ENCODE results near the gene NTNG1. TPM values are rescaled to one million over a fixed set of nuclear protein-coding genes. Genes with fewer than 3 reads are reported as not detected.

NTNG1 gene
- total and polyA plus RNA-seq, 2 of the 8 experiments (the other 6 are each of a cell fraction or from before 2014, with no cell fraction given): 1.2 to 4.1 TPM

DNA sequence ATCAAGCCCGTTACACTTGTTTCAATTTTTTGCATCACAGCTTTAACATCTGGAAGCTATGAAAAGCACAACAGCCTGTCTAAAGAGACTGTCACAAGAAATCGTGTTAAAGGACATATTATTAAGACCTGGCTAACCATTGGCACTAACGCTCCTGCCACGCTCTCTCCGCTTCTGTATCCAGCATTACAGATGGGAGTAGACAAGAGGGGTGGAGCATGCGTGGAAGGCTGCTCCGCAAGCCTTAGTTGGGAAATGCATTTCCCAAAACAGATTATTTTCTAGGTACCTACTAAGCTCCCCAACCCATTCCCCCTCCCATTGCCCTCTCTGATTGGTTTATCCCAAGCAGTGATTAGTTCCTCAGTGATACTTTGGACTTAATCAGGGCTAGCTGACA, 72.4 kb downstream of the NTNG1 start:
- H3K27me3 ChIP-seq (replicated peaks in 1 of 4; ENCODE audit: control insufficient read depth in 3 of 4, extremely low read depth in 1 of 4, insufficient read depth in 3 of 4, low read length in 3 of 4): no peaks in the 10 kb centered on the region
- H3K23ac ChIP-seq (ENCODE audit: insufficient read length): no peak overlapping the region
- no peaks in the 10 kb centered on the region for H3K79me2 ChIP-seq (ENCODE audit: control insufficient read depth in 1 of 2, insufficient read depth in 2 of 2, low read length in 2 of 2)
- no peak overlapping the region for H3K18ac ChIP-seq (ENCODE audit: extremely low read depth, low read length)
- no peaks in the 10 kb centered on the region for H3K79me1 ChIP-seq (ENCODE audit: low read depth, low read length)
- H2BK20ac ChIP-seq (ENCODE audit: low read length): no peak overlapping the region
- no peaks in the 10 kb centered on the region for H3K36me3 ChIP-seq (ENCODE audit: control insufficient read depth in 2 of 4, insufficient read depth in 4 of 4, low read length in 3 of 4)
- no peak overlapping the region for H4K5ac ChIP-seq (ENCODE audit: insufficient read length, low read depth, low read length)
- no peaks in the 10 kb centered on the region for H3K9me3 ChIP-seq (ENCODE audit: insufficient read depth in 2 of 2, low read depth in 1 of 2, low read length in 1 of 2)
- no peak overlapping the region for H2BK15ac ChIP-seq (ENCODE audit: low read length)
- no peak overlapping the region for H3K27ac ChIP-seq (ENCODE audit: low read depth, low read length)
- H2BK12ac ChIP-seq (ENCODE audit: low read depth, low read length): no peak overlapping the region
- H2BK5ac ChIP-seq (ENCODE audit: low read depth, low read length): no peak overlapping the region
- ChIA-PET POLR2A (ENCODE audit: partially characterized antibody) (no interaction called here), CTCF (ENCODE audit: partially characterized antibody) (interaction anchor here (1.4 to 2.2 kb wide), 3 partner anchors 16 to 316 kb away, joined by 3 to 11 read pairs (median 6); no protein-coding TSS in a partner anchor)
- H3K4me1 ChIP-seq (replicated peaks in 1 of 4; ENCODE audit: control insufficient read depth in 3 of 4, insufficient read depth in 4 of 4, low read length in 3 of 4): no peaks in the 10 kb centered on the region
- 92% methylated on average over 7 of the region's 7 CpGs; no CpG with 5 or more reads in 1 of the 2 experiments for WGBS, 2 experiments (ENCODE audit: extremely low coverage in 1 of 2, insufficient coverage in 1 of 2, insufficient read length in 1 of 2, insufficient replicate concordance in 2 of 2, low coverage in 1 of 2, low lambda C conversion rate in 2 of 2, missing lambda C conversion rate in 1 of 2)
- no peak for FAIRE-seq
- no peak overlapping the region for H2AFZ ChIP-seq (ENCODE audit: low read length)
- DNase-seq (ENCODE audit: low read depth in 1 of 2, low spot score in 2 of 2): no peak
- H3K4ac ChIP-seq (replicated peaks; ENCODE audit: insufficient read length, low read depth, low read length): no peak overlapping the region
- H4K8ac ChIP-seq (ENCODE audit: extremely low read depth, insufficient read depth, low read length): no peak overlapping the region
- H3K23me2 ChIP-seq (ENCODE audit: low read depth, low read length): no peaks in the 10 kb centered on the region
- H4K91ac ChIP-seq (replicated peaks; ENCODE audit: insufficient read length, low read length): no peak overlapping the region
- no peak overlapping the region for H3K14ac ChIP-seq (ENCODE audit: insufficient read length)
- no peak overlapping the region for H3K4me3 ChIP-seq (ENCODE audit: extremely low read depth in 1 of 4, insufficient read depth in 2 of 4, low read depth in 3 of 4, low read length in 4 of 4)
- H3K56ac ChIP-seq (replicated peaks; ENCODE audit: insufficient read length, low read depth, low read length): no peak overlapping the region
- no peak overlapping the region for H2BK120ac ChIP-seq (replicated peaks; ENCODE audit: low read depth, low read length)
- H3K9ac ChIP-seq (replicated peaks in 1 of 4; ENCODE audit: extremely low read depth in 1 of 4, low read depth in 3 of 4, low read length in 3 of 4): no peak overlapping the region
- no peak overlapping the region for H2AK5ac ChIP-seq (ENCODE audit: low read depth, low read length)
- H4K20me1 ChIP-seq (replicated peaks in 1 of 2; ENCODE audit: control insufficient read depth in 1 of 2, insufficient read depth in 2 of 2, low read length in 2 of 2): no peaks in the 10 kb centered on the region
- H3K4me2 ChIP-seq (ENCODE audit: insufficient read depth in 1 of 2, low read depth in 2 of 2, low read length in 2 of 2): no peak overlapping the region
- TF ChIP-seq USF2 (IDR thresholded peaks at IDR 0.05; ENCODE audit: low read length) (no peak), RAD21 (IDR thresholded peaks at IDR 0.05 in 1 of 2, conservative IDR thresholded peaks at IDR 0.05 in 1 of 2; ENCODE audit: low read depth in 2 of 2, low read length in 2 of 2) (no peak), RFX5 (IDR thresholded peaks at IDR 0.05; ENCODE audit: borderline replicate concordance, low read depth, low read length) (no peak), SUZ12 (IDR thresholded peaks at IDR 0.05; ENCODE audit: low read length) (no peak), CBX8 (IDR thresholded peaks at IDR 0.05; ENCODE audit: borderline replicate concordance, low read depth, low read length) (no peak), CHD1 (IDR thresholded peaks at IDR 0.05; ENCODE audit: low read depth, low read length) (no peak), HDAC6 (IDR thresholded peaks at IDR 0.05; ENCODE audit: low read depth, low read length) (no peak), JUN (IDR thresholded peaks at IDR 0.05; ENCODE audit: low read depth, low read length) (no peak), MAX (IDR thresholded peaks at IDR 0.05) (no peak), BCL11A (IDR thresholded peaks at IDR 0.05; ENCODE audit: low read depth in 2 of 2, low read length in 2 of 2) (no peak), SAP30 (IDR thresholded peaks at IDR 0.05; ENCODE audit: insufficient read depth, insufficient replicate concordance, low read length) (no peak)
- TF ChIP-seq, protein P1, sequence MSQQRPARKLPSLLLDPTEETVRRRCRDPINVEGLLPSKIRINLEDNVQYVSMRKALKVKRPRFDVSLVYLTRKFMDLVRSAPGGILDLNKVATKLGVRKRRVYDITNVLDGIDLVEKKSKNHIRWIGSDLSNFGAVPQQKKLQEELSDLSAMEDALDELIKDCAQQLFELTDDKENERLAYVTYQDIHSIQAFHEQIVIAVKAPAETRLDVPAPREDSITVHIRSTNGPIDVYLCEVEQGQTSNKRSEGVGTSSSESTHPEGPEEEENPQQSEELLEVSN (IDR thresholded peaks at IDR 0.05): no peak
